Pons (tissue), 1 donor: Measurements from ENCODE around the gene POLR1H.
"Not testable (repeated sequence)": the region's sequence is repeated elsewhere in the genome, so short reads cannot be mapped to it uniquely, and the experiment has no call there.

Experiments used
- DNase-seq: peaks from one replicate; pipeline ENCODE4 v3.0.0-alpha.2; 2016; ENCODE audit warnings: low spot score

The POLR1H gene, protein sequence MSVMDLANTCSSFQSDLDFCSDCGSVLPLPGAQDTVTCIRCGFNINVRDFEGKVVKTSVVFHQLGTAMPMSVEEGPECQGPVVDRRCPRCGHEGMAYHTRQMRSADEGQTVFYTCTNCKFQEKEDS

DNA sequence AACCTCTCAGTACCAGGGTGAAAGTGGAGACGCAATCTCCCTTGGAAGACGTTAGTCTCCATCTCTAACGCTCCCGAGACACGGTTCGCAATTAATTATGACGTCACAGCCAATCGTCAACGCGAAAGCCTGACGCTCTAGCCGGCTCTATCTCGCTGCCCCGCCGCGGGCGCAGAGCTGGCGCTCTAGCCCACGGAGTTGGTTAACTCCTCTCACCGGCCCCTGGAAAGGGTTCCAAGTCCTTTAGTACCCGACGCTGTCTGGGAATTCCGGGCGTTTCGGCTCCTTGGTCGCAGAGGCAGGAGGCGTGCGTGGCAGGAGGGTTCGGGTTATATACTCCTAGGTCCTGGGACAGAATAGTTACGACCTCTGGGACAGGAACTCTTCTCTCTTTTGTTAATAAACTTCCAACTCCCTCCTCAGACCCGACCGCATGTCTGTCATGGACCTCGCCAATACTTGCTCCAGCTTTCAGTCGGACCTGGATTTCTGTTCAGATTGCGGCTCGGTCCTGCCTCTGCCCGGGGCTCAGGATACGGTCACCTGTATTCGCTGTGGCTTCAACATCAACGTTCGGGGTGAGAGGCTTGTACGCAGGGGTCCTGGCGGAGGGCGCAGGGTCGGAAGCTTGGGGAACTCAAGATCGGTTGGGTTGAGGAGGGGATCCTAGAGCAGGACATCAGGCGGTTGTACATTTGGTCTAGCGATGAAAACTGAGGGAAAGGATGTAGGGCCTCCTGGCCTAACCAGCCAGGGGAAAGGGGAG, at the start of gene POLR1H:
POLR1H (plus strand) TSS at position 174 of the 766 bp plus-strand sequence; CDS start at position 434, 260 bp downstream.
- peak; percentile 97 for DNase-seq

DNA sequence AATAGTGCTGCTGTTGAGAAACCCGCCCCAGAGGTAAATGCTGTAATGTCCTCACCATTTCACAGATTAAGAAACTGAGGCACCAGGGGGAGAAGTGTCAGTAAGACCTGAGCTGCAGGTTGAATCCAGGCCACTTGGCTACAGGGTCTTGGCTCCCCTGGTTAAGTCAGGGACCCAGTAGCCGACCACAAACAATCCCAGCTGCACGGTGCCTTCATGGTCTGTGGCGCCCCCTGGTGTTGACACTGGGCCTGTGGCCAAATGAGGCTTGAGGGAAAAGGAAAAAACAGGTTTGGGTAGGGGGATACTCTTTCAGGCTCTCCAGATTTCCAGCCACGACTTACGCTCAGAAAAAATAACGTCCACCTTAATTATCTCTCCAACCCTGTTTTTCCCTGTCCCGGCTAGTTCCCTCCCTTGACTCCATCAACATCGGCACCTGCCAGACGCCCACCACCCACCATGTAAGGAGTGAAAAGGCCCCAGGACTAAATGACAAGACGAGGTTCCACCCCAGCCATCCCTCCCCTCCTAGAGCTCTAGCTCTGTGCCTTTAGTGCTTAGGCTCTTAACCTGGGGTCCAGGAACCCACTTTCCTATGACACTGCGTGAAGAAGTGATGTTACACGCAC, 47.7 kb upstream of the POLR1H start:
- no peak for DNase-seq

DNA sequence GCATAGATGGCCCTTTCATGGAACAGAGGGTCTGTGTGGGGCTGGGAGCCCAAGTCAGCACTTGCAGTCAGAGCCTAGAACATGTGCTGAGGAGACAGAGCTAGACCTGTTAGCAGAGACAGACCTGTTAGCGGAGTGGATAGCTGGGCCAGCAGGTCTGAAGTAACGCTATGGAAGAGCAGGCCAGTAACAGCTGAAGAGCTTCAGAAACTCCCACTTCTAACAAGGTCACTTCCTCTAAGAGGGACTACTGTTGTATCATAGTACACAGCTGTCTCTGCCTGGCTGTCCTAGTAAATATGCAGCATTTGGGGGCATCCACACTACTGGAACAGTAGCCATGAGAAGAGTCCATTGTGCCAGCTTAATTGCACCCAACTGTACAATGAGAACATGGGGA, 41.2 kb upstream of the POLR1H start:
- DNase-seq = no peak

DNA sequence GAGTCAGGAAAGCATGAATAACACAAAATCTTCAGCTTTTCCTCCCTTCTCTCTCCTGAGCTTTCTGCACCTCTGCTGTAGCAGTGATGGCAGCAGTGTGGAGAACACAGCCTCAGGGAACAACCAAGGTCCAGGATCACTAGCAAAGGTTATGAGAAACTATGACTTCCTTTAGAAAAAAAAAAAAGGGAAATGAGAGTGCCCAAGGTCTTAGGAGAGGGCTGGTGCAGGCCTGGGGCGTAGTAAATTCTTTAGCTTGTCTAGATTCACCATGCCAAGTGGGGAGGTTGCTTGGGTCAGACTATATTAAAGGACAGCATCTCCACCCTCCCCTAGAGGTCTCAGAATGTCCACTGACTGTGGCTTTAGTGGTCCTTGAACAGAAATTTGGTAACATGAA, 40.4 kb upstream of the POLR1H start:
- no peak for DNase-seq

DNA sequence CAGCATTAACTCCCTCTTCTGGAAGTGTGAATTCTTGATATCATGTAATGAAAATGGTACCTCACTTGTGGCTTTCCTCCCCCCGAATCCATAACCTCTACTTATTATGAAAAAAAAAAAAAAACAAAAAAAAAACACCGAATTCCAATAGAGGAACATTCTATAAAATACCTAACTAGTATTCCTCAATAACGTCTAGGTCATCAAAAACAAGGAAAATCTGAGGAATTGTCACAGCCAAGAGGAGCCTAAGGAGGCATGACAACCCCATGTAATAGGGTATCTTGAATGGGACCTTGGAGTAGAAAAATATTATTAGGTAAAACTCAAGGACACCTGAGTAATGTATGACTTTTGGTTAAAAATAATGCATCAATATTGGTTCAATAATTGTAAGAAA, 38.9 kb upstream of the POLR1H start:
- DNase-seq = no peak

DNA sequence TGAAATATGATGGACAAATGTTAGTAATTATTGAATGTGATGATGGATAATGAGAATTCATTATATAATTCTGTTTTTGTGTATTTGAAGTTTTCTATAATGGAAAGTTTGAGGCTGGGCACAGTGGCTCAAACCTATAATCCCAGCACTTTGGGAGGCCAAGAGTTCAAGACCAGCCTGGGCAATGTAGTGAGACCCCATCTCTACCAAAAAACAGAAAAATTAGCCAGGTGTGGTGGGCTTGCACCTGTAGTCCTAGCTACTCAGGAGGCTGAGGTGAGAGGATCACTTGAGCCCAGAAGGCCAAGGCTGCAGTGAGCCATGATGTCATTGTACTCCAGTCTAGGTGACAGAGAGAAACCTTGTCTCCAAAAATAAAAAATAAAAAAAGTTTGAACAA, 38.4 kb upstream of the POLR1H start:
- DNase-seq = not testable (repeated sequence)

DNA sequence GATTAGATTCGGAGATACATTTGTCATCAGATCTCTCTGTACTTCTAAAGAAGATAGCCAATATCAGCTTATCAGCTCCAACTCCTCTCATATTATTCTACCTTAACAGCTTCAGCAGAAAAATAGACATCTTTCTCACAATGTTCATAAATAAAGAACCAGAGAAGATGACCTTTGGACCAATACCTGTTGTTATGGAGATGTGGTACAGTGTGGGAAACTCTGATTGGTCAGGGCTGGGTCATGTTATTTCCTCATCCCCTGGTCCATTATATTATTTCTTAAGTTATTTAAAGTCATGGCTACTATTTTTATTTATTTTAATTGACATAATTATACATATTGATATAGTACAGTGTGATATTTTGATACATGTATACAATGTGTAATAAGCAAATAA, 35.9 kb upstream of the POLR1H start:
- no peak for DNase-seq

DNA sequence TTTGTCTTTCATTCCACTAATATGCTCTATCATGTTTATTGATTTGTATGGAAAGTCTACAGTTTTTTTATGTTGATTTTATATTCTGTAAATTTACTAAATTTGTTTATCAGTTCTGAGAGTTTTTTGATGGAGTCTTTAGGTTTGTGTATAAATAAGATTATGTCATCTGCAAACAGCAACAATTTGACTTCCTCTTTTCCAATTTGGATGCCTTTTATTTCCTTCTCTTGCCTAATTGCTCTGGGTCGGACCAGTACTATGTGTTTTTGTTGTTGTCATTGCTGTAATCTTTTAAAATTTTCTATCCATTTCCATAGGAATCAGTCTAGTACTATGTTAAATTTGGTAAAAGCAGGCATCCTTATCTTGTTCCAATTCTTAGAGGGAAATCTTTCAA, 31.5 kb upstream of the POLR1H start:
- no peak for DNase-seq

DNA sequence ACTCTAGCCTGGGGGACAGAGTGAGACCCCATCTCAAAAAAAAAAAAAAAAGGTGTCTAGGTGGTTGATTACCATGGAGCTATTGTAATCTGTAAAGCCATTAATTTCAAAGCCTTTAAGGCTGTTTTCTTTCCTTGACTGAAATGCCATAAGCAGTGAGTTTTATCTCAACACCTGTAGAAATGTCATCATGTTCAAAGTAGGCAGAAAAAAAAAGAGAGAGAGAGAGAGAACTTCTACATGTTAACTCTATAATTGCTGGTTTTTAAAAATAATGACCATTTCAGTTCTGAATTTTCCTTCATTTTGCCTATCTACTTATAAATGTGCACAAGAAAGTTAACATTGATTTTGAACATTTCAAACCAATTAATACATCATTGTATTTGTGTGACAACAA, 29.7 kb upstream of the POLR1H start:
- no peak for DNase-seq

DNA sequence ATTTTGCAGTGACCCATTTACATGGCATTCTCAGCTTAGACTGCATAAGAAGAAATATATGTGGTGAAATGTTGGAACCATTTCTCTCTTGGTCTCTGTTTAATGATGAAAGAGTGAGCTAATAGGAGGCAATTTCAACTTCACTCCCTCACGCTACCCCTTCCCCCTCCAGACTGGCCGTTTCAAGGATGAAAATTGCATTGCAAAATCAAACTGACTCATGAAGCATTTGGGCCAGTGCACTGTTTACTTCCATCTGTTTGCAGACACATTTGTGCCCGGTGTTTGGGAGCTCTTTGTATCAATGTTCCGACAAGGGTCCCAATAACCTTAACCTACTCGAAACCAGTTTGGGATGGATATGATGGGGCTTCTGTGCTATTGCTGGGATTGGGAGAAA, 27.6 kb upstream of the POLR1H start:
- not testable (repeated sequence) for DNase-seq

DNA sequence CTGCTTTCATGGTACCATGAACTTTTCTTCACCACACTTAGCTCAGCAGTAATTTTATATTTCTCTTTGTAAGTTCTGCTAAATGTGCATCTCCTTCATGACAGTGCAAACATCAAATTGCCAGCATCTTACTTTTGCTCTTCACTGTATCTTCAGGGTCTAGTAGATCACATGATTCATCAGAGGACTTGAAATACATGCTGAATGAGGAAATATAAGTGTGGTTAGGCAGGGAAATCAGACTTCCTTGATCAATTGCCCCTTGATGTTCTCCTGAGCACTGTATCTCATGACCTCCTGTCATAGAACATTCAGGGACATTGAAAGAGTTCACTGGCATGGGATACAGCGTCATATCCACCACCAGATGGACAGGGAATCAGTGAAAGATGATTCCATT, 25.3 kb upstream of the POLR1H start:
- no peak for DNase-seq

DNA sequence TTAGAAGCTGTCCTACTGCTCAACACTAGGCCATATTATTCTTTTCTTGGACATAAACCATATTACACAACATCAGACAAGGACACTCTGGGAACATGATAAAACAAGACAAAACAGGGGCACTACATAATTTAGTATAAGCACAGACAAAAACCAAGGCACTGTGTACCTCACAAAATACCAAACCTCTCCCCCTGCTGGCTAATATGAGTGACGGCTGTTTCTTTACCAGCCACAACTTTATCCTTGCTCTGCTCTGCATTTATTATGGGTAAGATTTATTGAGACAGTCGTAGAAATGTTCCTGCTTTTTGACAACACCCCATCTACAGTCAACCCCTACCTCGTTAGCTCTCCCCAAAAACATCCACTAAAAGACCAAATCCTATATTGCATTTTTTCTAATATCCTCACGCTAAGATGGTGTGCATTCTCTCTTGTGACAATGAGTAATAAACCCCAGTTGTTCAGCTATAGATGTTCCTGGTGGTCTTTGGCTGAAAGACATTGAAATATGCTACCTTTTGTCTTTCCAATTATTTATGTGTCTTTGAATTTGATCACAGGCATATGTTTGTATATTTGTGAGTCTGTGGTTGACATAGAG, 23.8 kb upstream of the POLR1H start:
- DNase-seq = no peak

DNA sequence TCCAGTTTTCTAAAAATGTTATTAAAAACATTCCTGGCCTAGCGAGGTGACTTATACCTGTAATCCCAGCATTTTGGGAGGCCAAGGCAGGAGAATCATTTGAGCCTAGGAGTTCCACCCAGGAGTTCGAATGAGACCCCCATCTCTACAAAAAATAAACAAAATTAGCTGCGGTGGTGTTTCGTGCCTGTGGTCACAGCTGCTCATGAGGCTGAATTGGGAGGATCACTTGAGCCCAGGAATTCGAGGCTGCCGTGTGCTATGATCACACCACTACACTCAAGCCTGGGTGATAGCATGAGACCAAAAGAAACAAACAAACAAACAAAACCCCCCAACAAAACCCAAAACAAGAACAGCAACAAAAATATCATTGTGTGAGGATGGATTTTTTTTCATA, 19.8 kb upstream of the POLR1H start:
- DNase-seq = no peak

DNA sequence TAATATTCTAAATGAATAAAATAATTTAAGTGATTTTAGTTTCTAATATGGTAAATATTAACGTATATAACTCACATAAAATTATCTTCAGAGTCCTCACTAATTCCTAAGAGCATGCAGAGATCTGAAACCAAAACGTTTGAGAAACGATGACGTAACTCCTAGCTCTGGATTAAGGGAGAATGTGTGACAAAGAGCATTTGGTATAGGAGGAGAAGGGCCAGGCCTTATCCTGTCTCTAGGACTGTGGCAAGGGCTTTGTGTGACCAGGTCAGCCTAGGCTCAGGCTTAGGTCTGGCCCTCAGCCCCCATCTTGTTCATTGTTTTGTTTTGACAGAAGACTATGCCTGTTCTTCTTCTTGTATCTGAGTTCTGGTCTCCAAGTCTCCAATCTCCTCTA, 19.2 kb upstream of the POLR1H start:
- no peak for DNase-seq

DNA sequence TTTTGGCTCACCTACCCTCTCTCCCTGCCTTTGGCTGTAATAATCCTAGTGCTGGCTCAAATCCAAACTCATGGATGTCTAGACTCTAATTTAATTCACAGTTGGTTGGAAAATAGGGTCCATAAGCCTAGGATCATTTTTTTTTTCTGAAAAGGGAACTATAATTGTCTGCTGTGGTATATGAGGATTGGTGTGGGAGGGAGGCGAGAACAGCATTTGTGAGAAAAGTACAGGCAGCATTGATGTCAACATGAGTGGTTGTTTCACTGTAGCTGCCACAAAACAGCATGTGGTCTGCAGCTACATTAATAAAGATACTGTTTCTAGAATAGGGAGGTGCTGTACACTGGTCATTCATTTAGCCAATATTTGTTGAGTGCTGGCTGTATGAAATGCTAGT, 18.6 kb upstream of the POLR1H start:
- DNase-seq = no peak

DNA sequence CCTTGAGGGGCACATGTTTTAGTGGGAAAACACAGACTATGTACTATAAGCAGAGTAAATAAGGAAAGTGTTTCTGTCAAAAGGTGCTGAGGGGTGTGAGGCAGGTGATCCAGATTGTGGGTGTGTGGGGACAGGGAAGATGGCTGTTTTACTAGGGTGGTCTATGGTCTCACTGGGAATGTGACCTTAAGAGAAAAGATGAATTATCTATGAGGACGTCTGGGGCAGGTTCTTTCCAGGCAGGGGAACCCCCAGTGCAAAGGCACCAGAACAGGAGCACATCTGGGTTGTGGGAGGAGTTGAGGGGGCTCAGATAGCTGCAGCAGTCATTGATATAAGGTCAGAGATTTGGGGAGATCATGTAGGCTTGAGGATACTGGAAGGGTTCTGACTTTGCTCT, 18.2 kb upstream of the POLR1H start:
- DNase-seq = no peak

DNA sequence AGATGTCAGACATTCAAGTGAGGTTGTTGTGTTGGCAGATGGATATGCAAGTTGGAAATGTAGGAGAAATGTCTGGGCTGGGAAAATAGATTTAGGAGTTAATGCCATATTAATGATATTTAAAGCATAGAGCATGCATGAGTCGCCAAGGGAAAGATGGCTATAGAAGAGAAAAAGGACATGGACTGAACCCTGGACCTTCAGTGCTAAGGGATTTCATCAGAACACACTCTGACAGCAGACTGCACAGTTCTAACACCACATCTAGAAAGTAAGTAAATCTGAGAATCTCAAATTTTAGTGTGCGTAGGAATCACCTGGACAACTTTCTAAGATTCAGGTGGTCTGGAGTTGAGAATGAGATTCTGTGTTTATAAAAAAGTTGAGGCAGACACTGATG, 17.3 kb upstream of the POLR1H start:
- no peak for DNase-seq

DNA sequence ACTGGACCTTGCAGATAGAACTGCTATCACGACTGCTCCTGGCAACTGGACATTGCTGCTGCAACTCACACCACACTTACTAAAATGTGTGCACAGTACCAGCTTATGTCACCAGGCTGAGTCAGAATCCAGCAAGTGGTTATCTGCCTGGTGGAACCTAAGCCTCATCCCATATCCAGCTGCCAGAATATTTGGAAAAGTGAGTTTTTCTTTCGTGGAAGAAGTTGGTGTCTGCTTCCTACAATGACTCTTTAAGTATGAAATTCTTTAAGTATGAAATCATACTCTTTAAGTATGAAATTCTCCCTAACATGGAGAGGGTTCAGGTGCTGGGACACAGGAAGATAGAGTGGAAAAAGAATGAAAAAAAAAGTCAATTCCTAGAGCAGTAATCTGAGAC, 16.4 kb upstream of the POLR1H start:
- DNase-seq = no peak

DNA sequence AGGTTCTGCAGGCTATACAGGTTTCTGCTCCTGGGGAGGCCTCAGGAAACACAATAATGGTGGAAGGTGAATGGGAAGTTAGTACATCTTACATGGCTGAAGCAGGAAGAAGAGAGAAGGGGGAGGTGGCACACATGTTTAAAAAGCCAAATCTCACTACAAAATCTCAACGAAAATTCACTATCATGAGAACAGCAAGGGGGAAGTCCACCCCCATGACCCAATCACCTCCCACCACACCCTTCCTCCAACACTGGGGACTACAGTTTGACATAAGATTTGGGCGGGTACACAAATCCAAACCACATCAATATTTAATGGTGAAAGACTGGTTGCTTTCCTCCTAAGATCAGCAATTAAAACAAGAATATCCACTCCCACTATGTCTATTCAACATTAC, 13.8 kb upstream of the POLR1H start:
- DNase-seq = no peak

DNA sequence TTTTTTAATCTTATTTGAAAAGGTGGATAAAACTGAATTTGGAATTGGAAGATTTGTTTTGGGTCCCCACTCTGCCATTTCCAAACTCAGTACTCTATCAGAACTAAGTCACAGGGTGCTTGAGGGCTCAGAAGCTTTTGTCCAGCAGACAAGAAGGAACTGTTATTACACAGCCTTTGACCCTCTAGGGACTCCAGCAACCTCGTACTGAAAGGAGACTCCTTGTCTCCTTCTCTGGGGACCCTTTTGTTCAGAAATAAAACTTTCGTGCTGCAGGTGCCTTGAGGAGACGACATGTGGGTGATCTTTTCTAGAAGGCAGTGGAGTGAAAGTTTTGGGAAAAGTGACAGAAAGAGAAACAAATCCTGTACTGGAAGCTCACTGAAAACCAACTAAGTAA, 7.4 kb upstream of the POLR1H start:
- DNase-seq = no peak

DNA sequence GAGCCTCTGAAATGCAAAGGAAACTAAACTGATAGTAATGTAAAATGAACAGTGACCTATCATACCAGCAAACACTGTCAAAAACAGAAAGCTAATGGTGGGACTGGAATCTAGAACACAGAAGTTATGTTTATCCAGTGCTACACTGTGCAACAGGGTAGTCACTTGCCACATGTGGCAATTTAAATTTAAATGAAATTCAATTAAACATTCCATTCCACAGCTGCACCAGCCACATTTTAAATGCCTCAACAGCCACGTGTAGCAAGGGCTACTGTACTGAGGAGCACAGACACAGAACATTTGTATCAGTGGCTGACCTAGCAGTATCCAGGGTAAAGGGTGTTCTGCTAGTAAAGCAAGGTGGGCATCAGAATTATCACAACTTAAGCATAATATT, 5.6 kb upstream of the POLR1H start:
- DNase-seq = no peak

DNA sequence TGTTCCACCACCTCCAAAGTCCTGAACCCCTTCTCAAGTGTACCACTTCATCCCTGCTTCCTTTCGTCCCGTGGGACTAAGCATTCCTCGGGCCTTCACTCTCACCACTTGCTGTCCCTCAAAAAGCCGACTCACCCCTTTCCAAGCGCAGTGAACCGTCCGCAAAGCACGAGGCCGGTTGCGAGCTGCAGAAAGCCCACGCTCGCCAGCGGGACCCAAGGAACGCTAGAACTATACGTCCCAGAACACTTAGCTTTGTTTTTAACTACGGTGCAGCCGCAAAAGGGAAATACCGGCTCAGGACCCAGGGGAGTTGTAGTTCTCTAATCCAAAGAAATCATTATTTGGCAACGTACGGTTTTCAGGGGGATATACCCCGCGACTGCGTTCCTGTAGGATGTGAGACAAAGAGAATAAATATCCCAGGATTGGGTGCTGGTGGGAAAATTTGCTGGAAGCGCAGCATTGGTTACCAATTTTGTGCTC, 416 bp upstream of the POLR1H start:
- no peak for DNase-seq

DNA sequence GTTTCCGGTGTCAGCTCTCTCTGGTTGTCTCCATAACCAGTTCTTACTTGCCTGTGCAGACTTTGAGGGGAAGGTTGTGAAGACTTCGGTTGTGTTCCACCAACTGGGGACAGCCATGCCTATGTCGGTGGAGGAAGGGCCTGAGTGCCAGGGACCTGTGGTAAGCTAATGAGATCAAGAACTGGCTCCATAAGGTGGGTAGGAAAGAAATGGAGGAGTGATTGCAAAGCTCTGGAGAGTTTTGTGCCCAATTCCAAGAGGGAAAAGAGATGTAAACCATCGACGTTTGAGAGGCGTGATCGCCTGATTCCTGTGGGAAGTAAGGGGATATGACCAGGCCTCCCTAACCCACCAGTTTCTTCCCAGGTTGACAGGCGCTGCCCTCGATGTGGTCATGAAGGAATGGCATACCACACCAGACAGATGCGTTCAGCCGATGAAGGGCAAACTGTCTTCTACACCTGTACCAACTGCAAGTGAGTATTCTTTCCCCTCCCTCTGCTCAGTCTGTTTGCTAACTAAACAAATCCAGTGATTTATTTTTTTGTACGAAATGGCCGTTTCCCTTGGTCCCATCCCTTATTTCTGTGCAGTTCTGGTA, 893 bp downstream of the POLR1H start:
- no peak for DNase-seq
